HG03565 (cell line): ENCODE measurements around the gene ADAMTS2.

Experiments used
- ATAC-seq: cut with Tn5 transposase; IDR thresholded peaks from one replicate; pipeline ENCODE4 v1.9.1; 2021; ENCODE audit warnings: mild to moderate bottlenecking, moderate library complexity; ENCODE audit not compliant: unreplicated experiment

The ADAMTS2 gene

GRCh38 chr5:179345433-179346321 lies at the start of gene ADAMTS2:
Gene ADAMTS2, minus strand, starts transcription at chr5:179345461. Its CDS starts 133 bp downstream, at chr5:179345328.
- ATAC-seq: no peak

GRCh38 chr5:179393078-179393477 lies 47.8 kb upstream of the ADAMTS2 start:
- no peak for ATAC-seq

GRCh38 chr5:179387151-179388110 lies 42.2 kb upstream of the ADAMTS2 start:
- no peak for ATAC-seq

- no peak for ATAC-seq
Measured at GRCh38 chr5:179385914-179386313, 40.7 kb upstream of the ADAMTS2 start.

GRCh38 chr5:179382486-179382885 lies 37.2 kb upstream of the ADAMTS2 start:
- ATAC-seq: no peak

- ATAC-seq: no peak
Measured at GRCh38 chr5:179381691-179382090, 36.4 kb upstream of the ADAMTS2 start.

- no peak for ATAC-seq
Measured at GRCh38 chr5:179380211-179381035, 35.2 kb upstream of the ADAMTS2 start.

- no peak for ATAC-seq
Measured at GRCh38 chr5:179379321-179379890, 34.1 kb upstream of the ADAMTS2 start.

GRCh38 chr5:179378441-179379271 lies 33.4 kb upstream of the ADAMTS2 start:
- no peak for ATAC-seq

- no peak for ATAC-seq
Measured at GRCh38 chr5:179378116-179378440, 32.8 kb upstream of the ADAMTS2 start.

GRCh38 chr5:179377421-179378115 lies 32.3 kb upstream of the ADAMTS2 start:
- ATAC-seq: no peak

GRCh38 chr5:179376701-179377420 lies 31.6 kb upstream of the ADAMTS2 start:
- ATAC-seq: no peak

GRCh38 chr5:179375831-179376365 lies 30.6 kb upstream of the ADAMTS2 start:
- no peak for ATAC-seq

GRCh38 chr5:179375236-179375685 lies 30.0 kb upstream of the ADAMTS2 start:
- ATAC-seq: no peak

- no peak for ATAC-seq
Measured at GRCh38 chr5:179374506-179375235, 29.4 kb upstream of the ADAMTS2 start.

- ATAC-seq: no peak
Measured at GRCh38 chr5:179373961-179374505, 28.8 kb upstream of the ADAMTS2 start.
